ENCODE data around the gene PRR5L.

GRCh38 chr11:36409152-36409816 lies 113.2 kb downstream of the PRR5L start:
- no peak for TF ChIP-seq CTCF (IDR thresholded peaks at IDR 0.05)
- TF ChIP-seq POLR2A (IDR thresholded peaks at IDR 0.05), result no peak
- no peak for TF ChIP-seq EP300 (IDR thresholded peaks at IDR 0.05)
